Measurements from ENCODE around the gene CD209.

CD209 gene

DNA sequence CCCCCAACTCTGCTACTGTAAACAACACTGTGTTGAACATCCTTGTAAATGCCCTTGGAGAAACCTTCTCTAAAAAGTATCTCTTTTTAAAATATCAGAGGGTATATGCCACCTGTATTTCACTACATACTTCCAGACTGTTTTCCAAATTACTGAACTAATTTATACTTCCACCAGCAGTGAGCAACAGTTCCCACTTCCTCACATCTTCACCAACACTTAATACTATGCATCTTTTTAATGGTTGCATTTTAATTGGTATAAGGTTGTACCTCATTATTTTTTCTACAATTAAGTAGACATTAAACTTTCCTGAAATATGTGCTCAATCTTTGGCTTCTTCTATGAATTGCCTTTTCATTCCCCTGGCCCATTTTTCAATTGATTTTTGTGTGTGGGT, 37.5 kb upstream of the CD209 start:
- H3K4me3 ChIP-seq (ENCODE audit: low read depth, low read length) = no peak overlapping the region
- peaks cover 36% of the 10 kb centered on the region for H3K27me3 ChIP-seq (ENCODE audit: control insufficient read depth, insufficient read depth, low read length)
- no peak overlapping the region for H3K9ac ChIP-seq (ENCODE audit: low read depth, low read length)
- no peaks in the 10 kb centered on the region for H3K9me3 ChIP-seq (ENCODE audit: control insufficient read depth, insufficient read depth, low read length)
- no peaks in the 10 kb centered on the region for H3K36me3 ChIP-seq (ENCODE audit: control insufficient read depth, insufficient read depth, low read length)
- no peaks in the 10 kb centered on the region for H3K4me1 ChIP-seq (ENCODE audit: control insufficient read depth, insufficient read depth, low read length)

DNA sequence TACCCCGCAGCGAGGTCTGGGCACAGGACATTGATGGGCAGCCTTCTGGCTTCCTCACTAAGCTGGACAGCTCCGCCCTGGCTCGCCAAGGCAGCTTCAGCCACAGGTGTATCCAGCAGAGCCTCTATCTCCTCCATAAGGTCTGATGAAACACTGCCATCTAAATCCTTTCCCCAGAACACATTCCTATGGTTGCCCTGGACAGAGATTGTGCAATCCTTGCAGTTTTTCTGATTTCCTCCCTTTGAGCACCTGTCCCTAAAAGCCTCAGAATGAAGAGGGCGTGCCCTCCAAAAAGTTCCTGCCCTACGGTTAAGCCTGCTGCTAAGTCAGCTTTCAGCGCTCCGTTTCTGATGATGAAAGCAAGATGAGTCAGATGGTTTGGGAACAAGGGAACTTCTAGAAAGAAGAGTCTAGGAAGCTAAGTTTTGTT, 36.7 kb upstream of the CD209 start:
- Histone ChIP-seq H3K27me3 (ENCODE audit: control insufficient read depth, insufficient read depth, low read length) (peaks cover 33% of the 10 kb centered on the region), H3K4me1 (ENCODE audit: control insufficient read depth, insufficient read depth, low read length) (no peaks in the 10 kb centered on the region), H3K9me3 (ENCODE audit: control insufficient read depth, insufficient read depth, low read length) (no peaks in the 10 kb centered on the region), H3K9ac (ENCODE audit: low read depth, low read length) (no peak overlapping the region), H3K36me3 (ENCODE audit: control insufficient read depth, insufficient read depth, low read length) (no peaks in the 10 kb centered on the region), H3K4me3 (ENCODE audit: low read depth, low read length) (no peak overlapping the region)

DNA sequence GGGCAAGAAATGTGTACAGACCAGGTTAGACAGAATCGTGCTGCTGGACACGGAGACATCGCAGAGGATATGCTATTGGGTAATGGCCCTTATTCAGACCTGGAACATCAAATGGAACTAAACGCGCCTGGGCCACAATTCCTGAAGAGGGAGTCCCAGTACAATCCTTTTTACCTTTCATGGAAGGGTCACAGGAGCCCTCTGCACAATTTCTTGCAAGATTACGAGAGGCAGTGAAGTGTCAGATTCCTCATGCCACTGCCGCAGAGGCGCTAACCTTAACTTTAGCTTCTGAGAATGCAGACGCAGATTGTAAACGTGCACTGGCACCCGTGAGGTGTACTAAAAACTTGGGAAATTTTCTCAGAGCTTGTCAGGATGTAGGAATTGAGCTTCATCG, 33.8 kb upstream of the CD209 start:
- peaks cover 15% of the 10 kb centered on the region for H3K27me3 ChIP-seq (ENCODE audit: control insufficient read depth, insufficient read depth, low read length)
- no peaks in the 10 kb centered on the region for H3K36me3 ChIP-seq (ENCODE audit: control insufficient read depth, insufficient read depth, low read length)
- H3K4me3 ChIP-seq (ENCODE audit: low read depth, low read length) = no peak overlapping the region
- no peak overlapping the region for H3K9ac ChIP-seq (ENCODE audit: low read depth, low read length)
- no peaks in the 10 kb centered on the region for H3K9me3 ChIP-seq (ENCODE audit: control insufficient read depth, insufficient read depth, low read length)
- H3K4me1 ChIP-seq (ENCODE audit: control insufficient read depth, insufficient read depth, low read length) = no peaks in the 10 kb centered on the region

DNA sequence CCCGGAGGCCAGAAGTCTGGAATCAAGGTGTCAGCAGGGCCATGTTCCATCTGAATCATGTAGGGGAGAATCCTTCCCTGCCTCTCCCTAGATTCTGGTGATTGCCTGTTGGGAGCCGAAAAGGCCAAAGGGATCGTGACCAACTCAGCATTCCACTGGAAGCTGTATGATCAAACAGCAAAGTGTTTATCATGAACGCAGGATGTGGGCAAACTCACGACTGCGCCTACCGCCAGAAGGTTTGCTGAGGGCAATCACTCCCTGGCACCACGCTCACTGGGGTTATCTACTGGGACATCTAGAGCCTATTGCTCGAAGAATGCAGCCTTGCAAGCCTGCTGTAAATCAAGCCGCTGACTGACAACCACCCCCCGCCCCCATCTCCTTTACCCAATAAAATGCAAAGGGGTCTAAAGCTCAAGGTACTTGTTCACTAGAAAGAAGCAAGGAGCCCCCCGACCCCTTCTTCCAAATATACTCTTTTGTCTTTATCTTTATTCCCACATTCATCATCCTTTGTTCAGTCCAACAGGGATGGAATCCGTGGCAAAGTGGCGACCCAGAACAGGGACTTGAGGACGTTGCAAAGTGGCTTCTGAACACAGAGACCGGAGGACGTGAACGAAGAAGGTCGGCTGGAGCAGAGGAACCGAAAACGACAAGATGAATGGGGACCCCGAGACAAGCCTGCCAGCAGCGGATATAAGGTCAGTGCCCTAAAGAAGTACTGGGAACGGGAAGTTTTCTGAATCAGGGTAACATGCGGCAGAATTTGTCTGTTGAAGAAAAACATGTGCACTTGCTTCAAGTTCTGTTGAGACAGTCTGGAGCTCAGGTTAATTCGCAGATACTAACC, 32.5 kb upstream of the CD209 start:
- no peaks in the 10 kb centered on the region for H3K36me3 ChIP-seq (ENCODE audit: control insufficient read depth, insufficient read depth, low read length)
- no peaks in the 10 kb centered on the region for H3K9me3 ChIP-seq (ENCODE audit: control insufficient read depth, insufficient read depth, low read length)
- H3K27me3 ChIP-seq (ENCODE audit: control insufficient read depth, insufficient read depth, low read length) = peaks cover 15% of the 10 kb centered on the region
- no peak overlapping the region for H3K4me3 ChIP-seq (ENCODE audit: low read depth, low read length)
- H3K9ac ChIP-seq (ENCODE audit: low read depth, low read length) = no peak overlapping the region
- H3K4me1 ChIP-seq (ENCODE audit: control insufficient read depth, insufficient read depth, low read length) = no peaks in the 10 kb centered on the region

DNA sequence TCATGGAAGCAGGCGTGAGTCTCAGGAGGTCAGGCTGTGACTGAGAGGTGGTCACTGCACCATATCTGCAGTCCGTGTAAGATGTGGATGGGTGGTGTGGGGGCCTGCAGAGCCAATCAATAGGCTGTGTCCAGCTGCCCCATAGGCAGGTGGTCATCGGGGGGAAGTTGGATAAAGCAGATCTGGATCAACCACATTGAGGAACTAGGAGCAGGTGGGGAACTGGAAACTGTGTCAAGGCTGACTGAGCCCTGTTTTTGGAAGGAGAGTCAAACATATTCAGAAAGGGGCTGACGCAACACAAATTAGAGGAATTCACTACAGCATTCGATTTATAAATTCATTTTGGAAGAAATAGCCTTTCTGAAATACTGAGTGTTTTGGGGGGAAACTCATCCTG, 30.7 kb upstream of the CD209 start:
- Histone ChIP-seq H3K9ac (ENCODE audit: low read depth, low read length) (no peak overlapping the region), H3K36me3 (ENCODE audit: control insufficient read depth, insufficient read depth, low read length) (no peaks in the 10 kb centered on the region), H3K4me1 (ENCODE audit: control insufficient read depth, insufficient read depth, low read length) (no peaks in the 10 kb centered on the region), H3K9me3 (ENCODE audit: control insufficient read depth, insufficient read depth, low read length) (no peaks in the 10 kb centered on the region), H3K4me3 (ENCODE audit: low read depth, low read length) (no peak overlapping the region), H3K27me3 (ENCODE audit: control insufficient read depth, insufficient read depth, low read length) (peaks cover under 1% of the 10 kb centered on the region)

DNA sequence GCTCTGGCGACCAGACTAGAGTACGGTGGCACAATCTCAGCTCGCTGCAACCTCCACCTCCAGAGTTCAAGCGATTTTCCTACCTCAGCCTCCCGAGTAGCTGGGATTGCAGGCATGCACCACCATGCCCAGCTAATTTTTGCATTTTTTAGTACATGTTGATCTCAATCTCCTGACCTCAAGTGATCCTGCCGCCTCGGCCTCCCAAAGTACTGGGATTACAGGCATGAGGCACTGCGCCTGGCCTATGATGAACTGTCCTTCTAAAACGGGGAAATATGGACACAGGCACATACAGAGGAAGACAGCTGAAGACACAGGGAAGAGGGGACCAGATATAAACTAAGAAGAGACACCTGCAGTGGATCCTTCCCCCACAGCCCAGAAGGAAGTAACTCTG, 28.4 kb upstream of the CD209 start:
- H3K27me3 ChIP-seq (ENCODE audit: control insufficient read depth, insufficient read depth, low read length) = no peaks in the 10 kb centered on the region
- H3K36me3 ChIP-seq (ENCODE audit: control insufficient read depth, insufficient read depth, low read length) = no peaks in the 10 kb centered on the region
- no peak overlapping the region for H3K4me3 ChIP-seq (ENCODE audit: low read depth, low read length)
- H3K9ac ChIP-seq (ENCODE audit: low read depth, low read length) = no peak overlapping the region
- no peaks in the 10 kb centered on the region for H3K4me1 ChIP-seq (ENCODE audit: control insufficient read depth, insufficient read depth, low read length)
- H3K9me3 ChIP-seq (ENCODE audit: control insufficient read depth, insufficient read depth, low read length) = no peaks in the 10 kb centered on the region

DNA sequence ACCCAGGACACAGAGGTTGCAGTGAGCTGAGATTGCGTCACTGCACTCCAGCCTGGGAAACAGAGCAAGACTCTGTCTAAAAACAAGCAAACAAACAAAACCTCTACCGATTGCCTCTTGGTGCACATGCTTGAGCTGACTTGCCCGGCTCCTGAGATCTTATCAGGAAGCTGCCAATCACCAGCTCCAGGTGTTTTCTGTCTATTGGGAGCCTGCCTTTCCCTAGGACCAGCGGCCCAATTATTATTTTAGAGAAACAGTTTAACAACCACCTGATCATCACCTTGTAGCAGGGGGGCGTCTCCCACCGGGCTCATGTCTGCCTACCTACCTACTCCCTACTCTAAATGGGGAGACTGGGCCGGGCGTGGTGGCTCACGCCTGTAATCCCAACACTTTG, 26.5 kb upstream of the CD209 start:
- Histone ChIP-seq H3K4me1 (ENCODE audit: control insufficient read depth, insufficient read depth, low read length) (no peaks in the 10 kb centered on the region), H3K36me3 (ENCODE audit: control insufficient read depth, insufficient read depth, low read length) (no peaks in the 10 kb centered on the region), H3K9me3 (ENCODE audit: control insufficient read depth, insufficient read depth, low read length) (no peaks in the 10 kb centered on the region), H3K4me3 (ENCODE audit: low read depth, low read length) (no peak overlapping the region), H3K9ac (ENCODE audit: low read depth, low read length) (no peak overlapping the region), H3K27me3 (ENCODE audit: control insufficient read depth, insufficient read depth, low read length) (no peaks in the 10 kb centered on the region)

DNA sequence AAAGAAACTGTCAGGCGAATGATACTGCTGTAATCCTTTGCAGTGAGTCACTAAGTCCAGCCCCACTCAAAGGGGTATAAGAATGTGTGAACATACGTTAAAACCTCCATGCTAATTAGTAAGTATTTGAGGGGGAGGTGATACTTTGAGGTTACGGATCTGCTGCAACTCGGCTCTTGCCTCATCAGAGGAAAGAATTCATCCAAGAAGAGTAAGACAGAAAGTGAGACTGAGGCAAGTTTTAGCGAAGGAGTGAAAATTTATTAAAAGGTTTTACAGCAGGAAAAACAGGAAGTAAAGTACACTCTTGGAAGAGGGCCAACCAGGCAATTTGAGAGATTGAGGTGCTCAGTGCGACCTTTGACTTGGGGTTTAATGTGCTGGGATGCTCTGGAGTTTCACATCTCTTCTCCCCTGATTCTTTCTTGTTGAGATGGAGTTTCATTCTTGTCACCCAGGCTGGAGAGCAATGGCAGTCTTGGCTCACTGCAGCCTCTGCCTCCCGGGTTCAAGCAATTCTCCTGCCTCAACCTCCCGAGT, 25.5 kb upstream of the CD209 start:
- Histone ChIP-seq H3K36me3 (ENCODE audit: control insufficient read depth, insufficient read depth, low read length) (no peaks in the 10 kb centered on the region), H3K4me3 (ENCODE audit: low read depth, low read length) (no peak overlapping the region), H3K9me3 (ENCODE audit: control insufficient read depth, insufficient read depth, low read length) (no peaks in the 10 kb centered on the region), H3K4me1 (ENCODE audit: control insufficient read depth, insufficient read depth, low read length) (no peaks in the 10 kb centered on the region), H3K27me3 (ENCODE audit: control insufficient read depth, insufficient read depth, low read length) (no peaks in the 10 kb centered on the region), H3K9ac (ENCODE audit: low read depth, low read length) (no peak overlapping the region)

DNA sequence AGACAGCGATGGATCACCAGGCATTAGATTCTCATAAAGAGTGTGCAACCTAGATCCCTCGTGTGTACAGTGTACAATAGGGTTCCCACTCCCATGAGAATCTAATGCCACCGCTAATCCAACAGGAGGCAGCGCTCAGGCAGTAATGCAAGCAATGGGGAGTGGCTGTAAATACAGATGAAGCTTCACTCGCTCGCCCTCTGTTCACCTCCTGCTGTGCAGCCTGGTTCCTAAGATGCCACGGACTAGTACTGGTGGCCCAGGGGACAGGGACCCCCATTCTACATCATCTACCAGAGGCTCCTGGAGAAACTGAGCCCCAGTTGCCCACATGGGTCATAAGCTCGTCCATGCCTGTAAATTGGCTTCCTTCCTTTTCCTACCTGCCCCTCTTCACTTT, 23.7 kb upstream of the CD209 start:
- Histone ChIP-seq H3K4me1 (ENCODE audit: control insufficient read depth, insufficient read depth, low read length) (no peaks in the 10 kb centered on the region), H3K9me3 (ENCODE audit: control insufficient read depth, insufficient read depth, low read length) (no peaks in the 10 kb centered on the region), H3K36me3 (ENCODE audit: control insufficient read depth, insufficient read depth, low read length) (no peaks in the 10 kb centered on the region), H3K4me3 (ENCODE audit: low read depth, low read length) (no peak overlapping the region), H3K9ac (ENCODE audit: low read depth, low read length) (no peak overlapping the region), H3K27me3 (ENCODE audit: control insufficient read depth, insufficient read depth, low read length) (no peaks in the 10 kb centered on the region)

DNA sequence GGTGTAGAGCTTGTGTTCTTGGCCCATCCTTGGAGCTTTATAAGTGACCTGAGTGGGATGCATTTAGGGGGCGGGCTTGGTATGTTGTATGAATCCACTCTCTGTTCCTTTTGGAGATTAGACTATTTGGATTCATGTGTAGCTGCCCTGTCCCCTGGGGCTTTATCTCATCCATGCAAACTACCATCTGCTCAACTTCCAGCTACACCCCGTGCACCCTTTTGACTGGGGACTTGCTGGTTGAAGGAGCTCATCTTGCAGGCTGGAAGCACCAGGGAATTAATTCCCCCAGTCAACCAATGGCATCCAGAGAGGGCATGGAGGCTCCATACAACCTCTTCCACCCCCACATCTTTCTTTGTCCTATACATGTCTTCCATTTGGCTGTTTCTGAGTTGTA, 21.8 kb upstream of the CD209 start:
- no peak overlapping the region for H3K9ac ChIP-seq (ENCODE audit: low read depth, low read length)
- no peaks in the 10 kb centered on the region for H3K4me1 ChIP-seq (ENCODE audit: control insufficient read depth, insufficient read depth, low read length)
- no peaks in the 10 kb centered on the region for H3K36me3 ChIP-seq (ENCODE audit: control insufficient read depth, insufficient read depth, low read length)
- no peaks in the 10 kb centered on the region for H3K9me3 ChIP-seq (ENCODE audit: control insufficient read depth, insufficient read depth, low read length)
- no peak overlapping the region for H3K4me3 ChIP-seq (ENCODE audit: low read depth, low read length)
- H3K27me3 ChIP-seq (ENCODE audit: control insufficient read depth, insufficient read depth, low read length) = no peaks in the 10 kb centered on the region

DNA sequence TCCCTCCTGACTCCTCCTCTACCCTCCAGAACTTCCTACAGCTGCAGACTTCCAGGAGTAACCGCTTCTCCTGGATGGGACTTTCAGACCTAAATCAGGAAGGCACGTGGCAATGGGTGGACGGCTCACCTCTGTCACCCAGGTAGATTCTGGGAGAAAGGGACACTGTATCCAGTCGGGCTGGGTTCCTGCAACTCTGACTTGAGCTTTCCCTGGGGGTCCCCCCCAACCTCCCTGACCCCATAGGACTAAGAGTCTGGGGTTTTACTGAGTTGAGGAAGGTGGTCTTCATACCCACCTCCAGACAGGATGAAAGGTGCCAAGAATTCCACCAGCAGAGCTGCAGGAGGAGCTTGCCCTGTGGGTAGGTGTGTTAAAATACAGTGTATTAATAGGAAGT, 20.2 kb upstream of the CD209 start:
- Histone ChIP-seq H3K9me3 (ENCODE audit: control insufficient read depth, insufficient read depth, low read length) (no peaks in the 10 kb centered on the region), H3K4me3 (ENCODE audit: low read depth, low read length) (no peak overlapping the region), H3K9ac (ENCODE audit: low read depth, low read length) (no peak overlapping the region), H3K36me3 (ENCODE audit: control insufficient read depth, insufficient read depth, low read length) (no peaks in the 10 kb centered on the region), H3K4me1 (ENCODE audit: control insufficient read depth, insufficient read depth, low read length) (no peaks in the 10 kb centered on the region), H3K27me3 (ENCODE audit: control insufficient read depth, insufficient read depth, low read length) (no peaks in the 10 kb centered on the region)

DNA sequence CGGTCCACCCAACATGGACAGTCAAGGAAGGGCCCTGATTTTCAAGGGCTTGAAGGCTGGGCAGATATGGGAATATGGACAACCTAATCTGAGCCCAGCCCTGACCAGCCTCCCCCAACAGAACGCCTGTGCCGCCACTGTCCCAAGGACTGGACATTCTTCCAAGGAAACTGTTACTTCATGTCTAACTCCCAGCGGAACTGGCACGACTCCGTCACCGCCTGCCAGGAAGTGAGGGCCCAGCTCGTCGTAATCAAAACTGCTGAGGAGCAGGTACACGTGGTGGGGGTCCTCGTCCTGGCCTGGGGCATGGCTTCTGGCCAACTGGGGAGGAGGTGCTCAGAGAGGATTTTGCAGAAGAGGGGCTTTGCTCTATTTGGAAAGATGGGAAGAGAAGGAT, 19.2 kb upstream of the CD209 start:
- H3K4me3 ChIP-seq (ENCODE audit: low read depth, low read length) = no peak overlapping the region
- H3K9me3 ChIP-seq (ENCODE audit: control insufficient read depth, insufficient read depth, low read length) = no peaks in the 10 kb centered on the region
- no peaks in the 10 kb centered on the region for H3K27me3 ChIP-seq (ENCODE audit: control insufficient read depth, insufficient read depth, low read length)
- no peaks in the 10 kb centered on the region for H3K4me1 ChIP-seq (ENCODE audit: control insufficient read depth, insufficient read depth, low read length)
- H3K36me3 ChIP-seq (ENCODE audit: control insufficient read depth, insufficient read depth, low read length) = no peaks in the 10 kb centered on the region
- no peak overlapping the region for H3K9ac ChIP-seq (ENCODE audit: low read depth, low read length)

Data from iPS-15b (cell line).